ENCODE data around the gene FRA10AC1.
"Not testable (repeated sequence)": the region's sequence is repeated elsewhere in the genome, so short reads cannot be mapped to it uniquely, and the experiment has no call there.

The FRA10AC1 gene

DNA sequence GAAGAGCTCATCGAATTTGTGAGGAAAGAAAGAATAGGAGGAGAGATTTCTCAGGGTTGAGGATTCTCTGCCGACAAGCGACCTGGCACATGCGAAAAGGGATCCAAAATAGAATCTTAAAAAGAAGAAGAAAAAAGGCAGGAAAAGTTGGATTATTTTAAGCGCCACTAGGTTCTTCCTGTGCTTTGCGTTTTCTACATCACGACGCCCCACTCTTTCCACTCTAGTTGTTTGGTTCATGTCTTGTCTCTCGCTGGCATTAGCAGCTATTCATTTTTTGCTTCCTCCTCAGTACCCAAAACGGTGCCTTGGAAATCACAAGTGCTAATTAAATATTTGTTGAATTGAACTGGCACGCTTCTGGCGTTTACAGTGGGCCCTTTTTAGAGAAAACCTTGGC lies 674 bp upstream of the FRA10AC1 start:
- no peak for DNase-seq (ENCODE audit: low read depth)

DNA sequence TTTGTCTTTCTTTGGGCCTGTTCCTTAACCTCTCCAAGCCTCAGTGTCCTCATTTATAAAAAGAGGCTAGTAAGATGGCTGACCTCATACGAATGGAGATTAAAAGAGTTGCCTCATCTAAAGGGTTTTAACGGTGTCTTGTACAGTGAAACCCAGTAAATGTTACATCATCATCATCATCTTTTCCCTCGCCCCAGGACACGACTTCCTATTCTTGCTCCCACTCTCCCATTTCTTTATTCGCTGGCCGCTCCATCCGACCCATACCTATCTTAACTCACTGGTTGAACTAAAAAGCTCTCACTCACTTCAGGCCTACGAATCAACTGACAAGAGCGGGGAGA lies 554 bp downstream of the FRA10AC1 start:
- no peak for DNase-seq (ENCODE audit: low read depth)

DNA sequence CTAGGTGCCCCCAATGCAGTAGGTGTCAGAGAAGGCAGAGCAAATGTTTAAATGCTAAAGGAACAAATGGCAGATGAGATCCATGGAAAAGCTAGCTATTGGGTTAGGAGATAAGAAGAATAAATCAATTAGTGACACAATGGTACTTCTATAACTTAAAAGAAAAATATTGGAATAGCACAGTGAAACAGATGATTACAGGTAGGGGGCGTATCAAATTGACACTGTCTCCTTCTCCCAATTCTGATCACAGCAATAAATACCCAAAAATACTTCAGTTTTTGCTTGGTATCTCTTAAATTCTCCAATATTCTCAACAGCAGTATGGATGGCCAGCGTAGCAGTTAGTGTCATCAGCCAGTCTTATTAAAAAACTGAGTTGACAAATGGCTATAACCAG lies 5.2 kb downstream of the FRA10AC1 start:
- DNase-seq (ENCODE audit: low read depth): no peak

DNA sequence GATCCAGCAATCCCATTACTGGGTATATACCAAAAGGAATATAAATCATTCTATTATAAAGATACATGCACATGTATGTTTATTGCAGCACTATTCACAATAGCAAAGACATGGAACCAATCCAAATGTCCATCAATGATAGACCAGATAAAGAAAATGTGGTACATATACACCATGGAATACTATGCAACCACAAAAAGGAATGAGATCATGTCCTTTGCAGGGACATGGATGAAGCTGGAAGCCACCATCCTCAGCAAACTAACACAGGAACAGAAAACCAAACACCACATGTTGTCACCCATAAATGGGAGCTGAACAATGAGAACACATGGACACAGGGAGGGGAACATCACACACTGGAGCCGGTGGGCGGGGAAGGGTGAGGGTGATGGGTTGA lies 5.8 kb downstream of the FRA10AC1 start:
- DNase-seq (ENCODE audit: low read depth): not testable (repeated sequence)

DNA sequence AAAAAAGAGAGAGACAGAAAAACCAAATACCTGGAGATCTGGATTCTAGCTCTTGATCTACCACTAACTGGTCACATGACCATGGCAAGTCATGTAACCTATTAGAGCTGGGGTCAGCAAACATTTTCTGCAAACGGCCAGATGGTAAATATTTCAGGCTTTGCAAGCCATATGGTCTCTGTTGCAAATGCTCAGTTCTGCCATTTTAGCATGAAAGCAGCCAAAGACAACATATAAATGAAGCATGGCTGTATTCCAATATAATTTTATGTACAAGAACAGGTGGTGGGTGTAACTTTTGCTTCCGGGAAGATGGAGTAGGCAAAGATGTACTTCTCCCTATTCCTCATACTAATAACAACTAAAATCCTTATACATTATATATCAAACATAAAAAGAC lies 6.7 kb downstream of the FRA10AC1 start:
- DNase-seq (ENCODE audit: low read depth): no peak

DNA sequence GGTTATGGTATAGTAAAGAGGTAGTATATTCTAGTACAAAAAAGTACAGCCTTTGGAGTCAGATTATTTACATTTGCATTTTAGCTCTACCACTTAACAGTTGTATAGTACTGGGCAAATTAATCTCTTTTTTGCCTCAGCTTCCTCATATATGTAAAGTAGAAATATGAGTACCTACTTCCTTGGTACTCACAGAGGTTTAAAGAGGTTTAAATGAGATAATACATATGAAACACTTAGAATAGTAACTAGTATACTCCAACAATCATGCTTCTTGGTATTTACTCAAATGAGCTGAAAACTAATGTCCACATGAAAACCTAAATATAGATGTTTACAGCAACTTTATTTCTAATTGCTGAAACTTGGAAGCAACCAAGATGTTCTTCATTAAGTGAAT lies 14.7 kb downstream of the FRA10AC1 start:
- DNase-seq (ENCODE audit: low read depth): no peak

DNA sequence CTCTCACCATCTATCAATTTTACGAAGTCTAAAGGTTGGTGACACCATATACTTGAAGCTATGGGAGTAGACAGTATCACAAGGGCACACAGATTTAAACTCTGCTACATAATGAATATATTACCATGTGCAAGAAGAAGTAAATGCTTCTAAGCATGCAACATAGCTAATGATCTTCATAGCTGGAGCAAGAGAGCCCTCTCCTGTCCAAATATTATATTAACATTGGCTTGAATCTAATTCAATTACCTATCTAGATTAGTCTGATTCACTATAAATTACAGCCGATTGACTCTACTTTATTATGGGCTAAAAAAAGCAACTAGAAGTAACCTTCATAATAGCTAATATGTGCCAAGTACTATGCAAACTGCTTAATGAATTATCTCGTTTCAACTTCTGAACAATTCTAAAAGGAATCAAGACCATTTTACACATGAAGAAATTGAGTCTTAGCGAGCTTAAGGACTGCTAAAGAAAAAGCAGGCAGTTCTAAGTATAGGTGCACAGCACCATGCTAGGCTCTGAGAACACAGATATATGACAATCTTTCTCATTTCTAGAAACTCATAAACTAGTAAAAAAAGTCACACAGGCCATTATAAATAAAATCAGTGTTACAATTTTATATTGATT lies 21.9 kb downstream of the FRA10AC1 start:
- no peak for DNase-seq (ENCODE audit: low read depth)

DNA sequence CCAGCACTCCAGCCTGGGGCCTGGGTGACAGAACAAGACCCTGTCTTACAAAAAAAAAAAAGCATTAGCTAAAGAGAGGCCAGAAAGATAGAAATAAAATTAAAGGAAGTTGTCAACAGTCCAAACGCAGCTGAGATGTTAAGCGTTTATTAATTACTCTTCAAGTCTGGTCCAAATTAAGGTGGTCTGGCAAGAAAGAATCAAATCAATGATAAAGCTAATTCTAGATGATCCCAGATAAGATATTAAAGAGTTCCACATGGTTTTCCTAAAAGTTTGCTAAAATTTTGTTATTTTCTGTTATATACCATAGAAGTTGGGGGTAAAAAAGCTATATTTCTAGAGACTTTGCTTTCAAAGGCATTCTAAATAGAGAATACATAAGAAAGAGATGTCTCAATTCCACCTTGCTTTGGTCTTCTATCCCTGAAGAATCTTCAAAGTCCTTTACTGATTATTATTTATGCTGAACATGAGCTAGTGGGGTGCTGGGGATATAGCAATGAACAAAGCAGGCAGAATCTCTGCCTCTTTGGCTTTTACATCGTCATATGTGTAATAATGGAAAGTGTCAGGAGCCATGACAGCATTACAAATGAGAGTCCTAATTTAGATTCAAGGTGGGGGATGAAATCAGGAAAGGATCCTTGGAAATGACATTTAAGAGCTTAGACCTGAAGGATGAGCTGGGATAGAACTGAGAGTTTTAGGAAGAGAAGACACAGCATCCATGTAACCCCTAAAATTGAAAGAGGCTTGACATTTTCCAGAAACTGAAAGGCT lies 23.4 kb downstream of the FRA10AC1 start:
- DNase-seq (ENCODE audit: low read depth): no peak

DNA sequence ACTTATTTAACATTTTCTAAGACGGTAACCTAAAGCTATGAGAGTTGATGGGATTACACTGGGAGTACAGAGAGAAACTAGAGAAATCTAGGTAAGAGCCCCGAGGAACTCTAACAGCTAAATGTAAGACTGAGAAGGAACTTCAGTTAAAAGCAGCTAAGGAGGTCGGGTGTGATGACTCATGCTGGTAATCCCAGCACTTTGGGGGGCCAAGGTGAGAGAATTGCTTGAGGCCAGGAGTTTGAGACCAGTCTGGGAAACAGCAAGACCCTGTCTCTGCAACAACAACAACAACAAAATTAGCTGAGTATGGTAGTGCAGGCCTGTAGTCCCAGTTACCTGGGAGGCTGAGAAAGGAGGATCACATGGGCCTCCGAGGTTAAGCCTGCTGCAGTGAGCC lies 24.0 kb downstream of the FRA10AC1 start:
- no peak for DNase-seq (ENCODE audit: low read depth)

DNA sequence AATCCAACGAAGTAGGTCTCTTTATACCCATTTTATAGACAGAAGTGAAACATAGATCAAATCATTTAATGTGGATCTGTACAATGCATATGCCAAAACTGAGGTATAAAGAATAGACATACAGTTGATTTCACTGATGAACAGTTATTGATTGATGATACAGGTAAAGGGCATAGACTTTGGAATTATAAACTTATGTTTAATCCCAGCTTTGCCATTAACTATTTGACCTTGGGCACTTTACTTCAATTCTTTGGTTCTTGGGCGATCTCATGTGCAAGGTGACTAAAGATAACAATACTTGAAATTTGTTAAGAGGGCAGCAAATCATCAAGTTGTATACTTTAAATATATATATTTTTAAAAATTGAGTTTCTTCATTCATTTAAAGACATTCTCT lies 28.6 kb downstream of the FRA10AC1 start:
- no peak for DNase-seq (ENCODE audit: low read depth)

DNA sequence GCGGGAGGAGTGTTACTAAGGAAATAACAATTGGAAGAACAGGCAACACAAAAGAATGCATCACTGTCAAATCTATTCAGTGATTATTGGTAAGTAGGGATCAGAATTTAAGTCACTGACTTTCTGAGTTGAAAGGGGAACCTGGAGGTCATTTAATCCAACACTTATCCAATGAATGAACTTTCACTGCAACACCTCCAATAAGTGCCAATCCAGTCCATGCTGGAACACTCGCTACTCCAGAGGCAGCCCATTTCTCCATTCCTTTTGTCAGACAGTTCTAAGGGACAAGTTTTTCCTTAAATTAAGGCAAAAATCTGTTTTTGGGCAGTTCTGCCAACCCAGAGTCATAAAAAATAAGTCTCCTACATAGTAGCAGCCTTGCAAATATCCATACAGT lies 29.5 kb downstream of the FRA10AC1 start:
- DNase-seq (ENCODE audit: low read depth): no peak

DNA sequence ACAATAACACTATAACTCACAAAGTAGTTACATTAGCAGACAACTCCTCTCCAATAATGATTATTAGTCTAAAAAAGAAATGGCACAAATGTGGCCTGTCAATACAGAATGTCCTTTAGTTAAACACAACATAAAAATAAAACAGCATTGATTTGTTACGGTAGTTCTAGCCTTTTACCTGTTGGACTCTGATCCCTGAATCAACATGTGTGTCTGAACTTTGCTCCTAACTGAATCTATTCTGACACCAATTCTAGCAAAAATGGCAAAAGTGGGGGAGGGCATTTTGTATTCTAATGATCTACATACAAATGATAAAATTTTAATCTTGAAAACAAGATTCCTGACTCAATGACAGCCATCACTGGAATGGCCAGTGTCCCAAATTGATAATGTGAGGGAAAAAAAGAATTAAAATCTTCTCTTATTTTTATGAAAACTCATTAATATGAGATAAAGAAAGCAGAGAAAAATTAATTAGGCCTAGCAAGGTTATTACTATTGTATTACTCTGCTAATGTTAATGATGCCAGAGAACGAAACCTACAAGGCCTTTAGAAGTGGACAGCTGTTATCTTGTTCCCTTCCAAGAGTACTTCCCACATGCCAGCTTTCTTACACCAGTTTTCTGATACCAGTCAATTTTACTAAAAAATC lies 30.2 kb downstream of the FRA10AC1 start:
- DNase-seq (ENCODE audit: low read depth): no peak

DNA sequence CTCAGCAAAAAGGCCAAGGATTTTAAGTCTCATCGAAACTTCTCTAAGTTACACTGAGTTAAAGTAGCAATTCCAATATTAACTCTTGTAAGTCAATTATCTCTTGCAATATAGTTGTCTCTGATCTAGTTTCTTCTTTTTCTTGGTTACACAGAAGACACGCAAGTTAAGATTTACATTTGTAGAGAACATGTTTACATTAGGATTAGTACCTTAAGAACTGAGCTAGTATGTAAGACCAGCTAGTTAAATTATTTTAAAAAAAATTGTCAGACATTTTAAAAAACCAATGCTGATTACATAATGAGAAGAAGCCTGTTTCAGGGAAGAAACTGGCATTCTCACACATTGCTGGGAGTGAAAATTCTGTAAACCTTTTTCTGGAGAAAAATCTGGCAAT lies 31.4 kb downstream of the FRA10AC1 start:
- no peak for DNase-seq (ENCODE audit: low read depth)

DNA sequence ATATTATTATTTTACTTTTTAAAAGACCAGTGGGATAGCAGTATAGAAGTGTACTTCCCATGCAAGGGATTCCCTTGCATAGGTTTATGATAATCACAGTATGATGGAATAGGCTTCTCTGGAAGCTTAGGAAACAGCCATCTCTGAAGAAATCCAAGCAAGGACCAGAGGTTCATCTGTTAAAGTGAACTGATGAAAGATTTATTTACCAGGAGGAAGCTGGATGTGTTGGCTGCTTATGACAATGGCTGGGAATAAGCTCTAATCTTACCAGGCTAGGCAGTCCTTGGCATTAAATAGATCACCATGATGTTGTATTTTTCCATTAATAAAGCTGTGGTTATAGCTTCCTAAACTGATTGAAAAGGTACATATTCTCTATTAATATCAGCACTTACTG lies 32.0 kb downstream of the FRA10AC1 start:
- DNase-seq (ENCODE audit: low read depth): no peak

DNA sequence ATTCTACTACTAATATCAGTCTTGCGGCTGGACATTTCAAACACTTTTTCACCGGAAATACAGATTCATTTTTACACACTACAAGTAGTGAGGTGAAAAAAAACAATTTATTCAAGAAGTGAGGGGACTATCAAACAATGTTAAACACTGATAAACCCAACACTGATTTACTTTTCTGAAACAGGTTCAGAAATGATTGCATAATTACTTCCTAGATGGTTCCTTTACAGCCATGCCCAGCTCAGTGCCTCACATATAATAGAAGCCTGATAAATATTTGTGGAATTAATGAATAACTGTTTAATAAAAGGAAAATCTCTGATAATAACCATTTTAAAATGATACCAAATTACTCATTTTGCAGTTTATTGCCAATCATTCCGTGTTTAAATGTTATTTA lies 34.6 kb downstream of the FRA10AC1 start:
- no peak for DNase-seq (ENCODE audit: low read depth)

DNA sequence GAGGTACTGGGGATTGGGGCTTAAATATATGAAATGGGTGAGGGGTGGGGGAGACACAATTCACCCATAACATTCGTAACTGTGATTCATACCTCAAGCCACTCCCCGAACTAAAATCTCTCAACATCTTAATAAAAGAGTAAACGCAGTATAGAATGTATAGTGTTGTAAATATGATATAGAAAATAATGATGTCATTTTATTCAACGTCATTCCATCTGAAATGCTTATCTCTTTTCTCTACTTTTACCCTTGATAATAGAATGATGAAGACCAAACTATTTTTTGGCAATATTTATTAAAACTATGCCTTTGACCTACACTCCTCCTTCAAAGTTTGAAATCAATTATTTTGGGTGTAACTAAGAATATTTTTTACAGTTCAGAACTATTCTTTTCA lies 36.4 kb downstream of the FRA10AC1 start:
- no peak for DNase-seq (ENCODE audit: low read depth)

DNA sequence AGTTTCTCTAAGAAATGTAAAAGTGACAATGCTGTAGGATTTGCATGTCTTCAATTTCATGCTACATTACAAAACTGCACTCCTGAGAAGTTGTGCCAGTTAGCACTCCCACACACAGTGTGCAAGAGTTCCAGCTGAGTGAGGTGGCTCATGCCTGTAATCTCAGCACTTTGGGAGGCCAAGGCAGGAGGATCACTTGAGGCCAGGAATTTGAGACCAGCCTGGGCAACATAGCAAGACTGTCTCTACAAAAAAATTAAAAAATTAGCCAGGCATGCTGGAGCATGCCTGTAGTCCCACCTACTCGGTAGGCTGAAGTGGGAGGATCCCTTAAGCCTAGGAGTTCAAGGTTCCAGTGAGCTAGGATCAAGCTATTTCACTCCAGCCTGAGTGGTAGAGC lies 44.6 kb downstream of the FRA10AC1 start:
- DNase-seq (ENCODE audit: low read depth): no peak

DNA sequence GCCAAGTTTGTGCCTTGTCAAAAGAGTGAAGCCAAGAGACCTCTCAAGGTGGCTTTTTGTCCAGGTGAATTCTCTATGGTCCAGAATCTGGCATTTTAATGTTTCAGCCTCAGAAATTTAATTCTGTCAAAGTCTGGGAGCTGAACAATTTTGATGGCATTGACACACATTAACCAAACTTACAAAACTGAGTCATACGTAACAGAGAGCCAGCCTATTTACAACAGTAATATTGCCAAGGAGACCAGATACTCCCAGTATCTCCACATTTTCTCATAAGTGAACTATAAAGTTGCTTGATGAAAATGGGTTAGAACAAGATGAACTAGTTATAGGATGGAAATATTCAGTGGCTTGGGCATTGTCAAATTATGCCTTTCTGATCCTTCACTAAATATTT lies 46.2 kb downstream of the FRA10AC1 start:
- no peak for DNase-seq (ENCODE audit: low read depth)

DNA sequence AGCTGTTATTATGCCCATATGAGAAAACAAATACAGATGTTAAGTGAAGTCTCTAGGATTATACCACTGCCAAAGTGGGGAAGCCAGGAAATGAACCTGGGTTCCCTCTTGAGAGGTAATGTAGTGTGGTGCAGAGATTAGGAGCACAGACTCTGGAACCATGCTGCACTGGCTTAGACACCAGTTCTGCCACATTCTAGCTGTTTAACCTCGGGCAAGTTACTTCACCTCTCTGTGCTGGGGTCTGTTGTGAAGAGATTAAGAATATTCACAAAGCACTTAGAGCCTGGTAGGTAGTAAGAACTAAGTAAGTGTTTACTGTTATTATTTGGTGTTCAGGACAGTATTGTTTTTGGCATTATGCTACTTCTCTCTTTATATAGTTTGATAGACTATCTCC lies 48.2 kb downstream of the FRA10AC1 start:
- no peak for DNase-seq (ENCODE audit: low read depth)

DNA sequence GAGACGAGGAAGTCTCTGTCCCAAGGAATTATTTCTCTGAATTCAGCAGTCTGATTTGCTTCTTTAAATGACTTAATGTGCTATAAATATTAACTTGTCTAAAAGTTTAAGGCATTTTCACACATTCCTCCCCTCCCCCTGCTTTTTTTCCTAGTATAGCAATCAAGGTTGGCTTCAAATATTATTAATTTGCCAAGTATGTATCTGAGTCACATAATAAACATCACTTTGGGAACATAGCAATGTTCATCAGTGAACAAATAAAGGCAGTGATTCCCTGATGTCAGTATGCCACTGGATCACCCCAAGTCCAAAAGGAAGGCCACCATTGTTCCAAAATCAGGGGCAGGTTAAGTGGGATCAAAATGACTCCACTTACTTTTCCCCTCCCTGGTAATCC lies 49.5 kb downstream of the FRA10AC1 start:
- DNase-seq (ENCODE audit: low read depth): no peak

DNA sequence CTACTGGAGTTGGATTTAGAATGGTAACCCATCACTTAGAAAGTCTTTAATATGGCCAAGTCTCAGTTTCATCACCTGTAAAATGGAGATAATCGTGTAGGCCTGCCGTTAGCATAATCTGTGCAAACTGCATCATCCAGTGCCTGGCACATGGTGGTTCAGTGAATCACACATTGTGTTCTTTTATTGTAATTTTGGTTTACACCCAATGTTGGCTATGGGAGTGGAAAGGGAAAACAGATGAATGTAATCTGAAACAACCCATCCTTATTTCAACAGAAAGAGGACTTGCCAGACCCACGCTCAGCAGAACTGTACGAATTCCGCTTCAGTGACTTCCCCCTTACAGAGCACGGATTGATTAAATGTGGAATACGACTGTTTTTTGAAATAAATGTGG lies 62.6 kb downstream of the FRA10AC1 start:
- no peak for DNase-seq (ENCODE audit: low read depth)

DNA sequence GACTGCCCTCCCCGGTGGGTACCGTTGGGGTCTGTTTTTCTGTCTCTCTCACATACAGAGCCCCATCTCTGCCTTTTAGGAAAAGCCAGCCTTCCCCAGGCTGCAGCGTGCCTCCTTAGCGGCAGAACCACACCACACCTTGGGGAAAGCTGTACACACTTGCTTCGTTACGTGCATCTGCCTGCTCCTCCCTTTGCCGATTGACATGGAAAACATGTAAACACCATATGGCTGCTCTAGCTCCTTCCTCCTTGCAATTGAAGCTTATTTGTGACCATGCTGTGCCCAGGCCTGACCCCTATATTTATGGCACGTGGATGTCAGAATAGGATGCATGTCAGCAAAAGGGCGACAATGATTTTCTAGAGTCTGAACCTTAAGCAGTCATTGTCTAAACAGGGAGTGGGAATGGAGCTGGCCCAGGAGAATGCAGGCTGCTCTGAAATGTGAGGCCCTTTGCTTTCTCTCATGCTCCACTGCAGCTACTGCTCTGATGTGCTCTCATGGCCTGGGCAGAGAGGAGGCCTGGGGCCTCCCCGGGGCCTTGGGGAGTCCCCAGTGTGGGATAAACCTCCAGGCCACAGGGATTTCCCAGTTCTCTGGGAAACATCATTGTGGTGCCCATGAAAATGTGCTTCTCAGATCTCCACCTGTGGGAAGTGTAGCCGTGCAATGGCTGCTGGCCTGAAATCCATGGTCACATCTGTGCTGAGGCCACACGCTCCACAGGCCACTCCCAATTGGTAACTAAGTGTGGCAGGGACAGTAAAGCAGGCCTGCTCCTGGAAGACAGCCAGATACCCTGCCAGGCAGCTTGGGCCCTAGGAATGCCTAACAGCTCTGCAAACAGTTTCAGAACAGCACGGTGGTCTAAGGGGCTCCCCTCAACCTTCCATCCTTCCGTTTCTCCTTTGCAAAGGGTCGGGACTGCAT lies 71.5 kb downstream of the FRA10AC1 start:
- DNase-seq (ENCODE audit: low read depth): no peak

Measured in activated T-helper 9 cell treated with anti-CD3 and anti-CD28 coated beads, Interleukin-2, amount 50 U/mL, for 16 hours (primary cell).